Activated effector memory CD4-positive, alpha-beta T cell treated with anti-CD3 and anti-CD28 coated beads, Interleukin-2, amount 50 U/mL, for 16 hours (primary cell): ENCODE data around the gene SLC6A5.

Experiments
- DNase-seq: peaks from one replicate; pipeline ENCODE4 v3.0.0-alpha.2; 2020

SLC6A5 gene

DNA sequence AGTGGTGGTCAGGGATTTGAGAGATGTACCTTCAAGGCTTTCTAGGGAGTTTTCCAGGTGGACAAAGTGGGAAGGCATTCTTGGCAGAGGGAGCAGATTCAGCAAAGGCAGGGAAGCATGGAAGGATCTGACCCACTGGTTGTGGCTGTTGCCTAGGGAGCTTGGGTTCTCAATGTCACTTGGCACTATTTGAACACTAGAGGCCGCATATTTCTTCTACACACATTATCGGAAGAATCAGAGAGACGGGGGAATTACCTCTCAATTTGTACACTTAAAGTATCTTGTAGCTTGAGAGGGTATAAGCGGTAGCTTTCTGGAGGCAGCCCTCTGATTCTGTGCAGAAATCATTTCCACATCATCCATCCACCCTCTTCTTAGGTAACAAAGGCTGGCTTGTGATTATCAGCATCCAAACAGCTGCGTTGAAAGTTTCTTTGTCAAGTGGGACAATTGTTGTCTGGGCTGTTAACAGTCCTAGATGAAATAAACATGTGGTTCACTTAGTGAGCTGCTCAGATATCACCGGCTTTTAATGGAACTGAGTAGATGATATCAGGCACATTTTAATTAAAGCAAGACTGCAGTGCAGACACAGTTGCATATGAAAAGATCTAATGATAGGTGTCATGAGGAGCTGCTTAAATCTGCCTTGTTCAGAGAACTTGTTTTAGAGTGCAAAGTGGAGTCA is 72.6 kb downstream of the SLC6A5 start:
- DNase-seq = no peak

DNA sequence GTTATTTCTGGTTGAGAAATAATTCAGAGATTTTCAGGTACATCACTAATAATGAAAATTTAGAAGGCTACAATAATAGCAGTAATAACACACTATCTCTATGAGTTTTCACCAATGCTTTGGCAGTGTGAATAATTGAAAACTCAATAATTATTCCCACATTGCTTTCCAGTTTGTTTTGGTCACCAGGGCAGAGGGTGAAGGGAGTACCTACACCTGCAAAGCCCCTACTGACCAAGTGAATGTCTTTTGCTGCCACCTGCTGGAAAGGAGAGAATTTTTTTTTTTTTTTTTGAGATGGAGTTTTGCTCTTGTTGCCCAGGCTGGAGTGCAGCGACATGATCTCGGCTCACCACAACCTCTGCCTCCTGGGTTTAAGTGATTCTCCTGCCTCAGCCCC is 73.2 kb downstream of the SLC6A5 start:
- DNase-seq = no peak

DNA sequence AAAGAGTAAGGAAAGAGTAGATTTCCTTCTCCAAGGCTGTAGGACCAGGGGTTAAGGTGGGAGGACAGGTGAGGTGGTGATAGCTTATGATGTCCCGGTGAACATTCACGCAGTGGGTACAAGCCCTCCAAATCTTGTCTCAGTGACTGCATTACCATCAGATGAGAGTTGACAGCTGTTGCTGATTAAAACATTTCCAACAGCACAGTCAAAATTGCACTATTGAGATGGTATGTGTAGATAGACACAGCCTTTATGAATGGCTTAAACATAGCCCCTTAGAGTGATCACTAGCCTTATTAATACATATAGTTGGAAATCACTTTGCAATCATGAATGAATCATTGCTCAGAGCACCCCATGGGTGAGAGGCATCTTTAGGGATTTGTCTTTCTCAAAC is 77.2 kb downstream of the SLC6A5 start:
- DNase-seq = no peak

DNA sequence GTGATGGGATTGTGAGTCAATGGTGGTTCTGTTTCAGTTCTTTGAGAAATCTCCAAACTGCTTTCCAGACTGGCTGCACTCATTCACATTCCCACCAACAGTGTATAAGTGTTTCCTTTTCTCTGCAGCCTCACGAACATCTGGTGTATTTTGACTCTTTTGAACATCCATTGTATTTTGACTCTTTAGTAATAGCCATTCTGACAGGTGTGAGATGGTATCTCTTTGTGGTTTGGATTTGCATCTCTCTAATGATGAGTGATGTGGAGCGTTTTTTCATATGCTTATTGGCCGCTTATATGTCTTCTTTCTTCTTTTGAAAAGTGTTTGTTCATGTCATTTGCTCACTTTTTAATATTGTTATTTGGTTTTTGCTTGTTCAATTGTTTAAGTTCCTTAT is 89.4 kb downstream of the SLC6A5 start:
- no peak for DNase-seq

DNA sequence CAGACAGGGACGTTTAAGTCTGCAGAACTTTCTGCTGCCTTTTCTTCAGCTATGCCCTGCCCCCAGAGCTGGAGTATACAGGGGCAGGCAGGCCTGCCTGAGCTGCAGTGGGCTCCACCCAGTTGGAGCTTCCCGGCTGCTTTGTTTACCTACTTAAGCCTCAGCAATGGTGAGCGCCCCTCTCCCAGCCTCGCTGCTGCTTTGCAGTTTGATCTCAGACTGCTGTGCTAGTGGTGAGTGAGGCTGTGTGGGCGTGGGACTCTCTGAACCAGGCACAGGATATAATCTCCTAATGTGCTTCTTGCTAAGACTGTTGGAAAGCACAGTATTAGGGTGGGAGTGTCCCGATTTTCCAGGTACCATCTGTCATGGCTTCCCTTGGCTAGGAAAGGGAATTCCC is 108.5 kb downstream of the SLC6A5 start:
- DNase-seq = no peak
